GM19397 (cell line): ENCODE measurements around the gene CDC42EP1.
"Not testable (repeated sequence)": the region's sequence is repeated elsewhere in the genome, so short reads cannot be mapped to it uniquely, and the experiment has no call there.

Experiments
- ATAC-seq: cut with Tn5 transposase; IDR thresholded peaks from one replicate; pipeline ENCODE4 v1.9.1; 2021; ENCODE audit warnings: mild to moderate bottlenecking, moderate library complexity; ENCODE audit not compliant: unreplicated experiment

Gene CDC42EP1

DNA sequence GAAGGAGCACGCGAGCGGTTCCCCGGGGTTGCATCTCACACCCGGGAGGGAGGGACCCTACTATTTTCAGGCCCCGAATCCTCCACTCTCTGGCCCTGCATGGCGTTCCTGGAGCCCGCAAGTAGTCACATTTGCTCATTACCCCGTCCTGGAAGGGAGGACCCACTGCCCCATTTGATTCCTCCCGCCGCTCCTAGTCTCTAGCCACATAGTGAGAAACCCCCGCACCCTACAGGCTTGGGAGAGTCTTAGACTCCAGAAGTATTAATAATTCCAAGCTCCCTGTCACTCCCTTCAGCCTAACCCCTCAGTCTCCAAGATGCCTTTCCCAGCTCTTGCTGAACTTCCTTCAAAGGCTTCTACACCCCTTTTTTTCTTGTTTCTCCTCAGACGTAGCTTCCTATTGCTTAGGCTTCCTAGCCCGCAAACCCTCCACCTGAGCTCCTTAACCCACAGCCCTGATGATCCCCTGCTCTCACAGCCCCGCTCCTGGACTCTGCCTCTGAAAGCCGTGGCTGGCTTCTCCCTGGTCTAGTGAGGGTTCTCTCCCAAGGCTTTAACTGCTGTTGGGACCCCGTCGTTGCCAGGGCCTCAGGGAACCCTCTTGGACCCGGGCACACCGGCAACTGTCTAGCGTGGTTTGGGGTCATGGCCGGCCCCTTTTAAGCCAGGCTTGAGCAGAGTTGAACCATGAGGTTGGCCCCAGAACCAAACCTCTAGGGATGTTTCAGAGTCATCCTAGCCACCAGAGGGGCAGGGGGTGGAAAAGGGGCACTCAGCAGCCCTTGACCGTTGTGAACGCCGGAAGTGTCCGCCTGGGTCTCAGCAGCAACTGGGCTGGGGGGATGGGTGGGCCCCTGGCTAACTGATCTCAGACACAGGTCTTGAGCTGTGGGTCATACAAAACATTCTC, 49.2 kb downstream of the CDC42EP1 start:
- ATAC-seq, result peak; percentile 1

- not testable (repeated sequence) for ATAC-seq
These were observed 49.8 kb downstream of the CDC42EP1 start for GRCh38 chr22:37610153-37610475.

GRCh38 chr22:37610480-37611129, 50.3 kb downstream of the CDC42EP1 start:
- no peak for ATAC-seq

DNA sequence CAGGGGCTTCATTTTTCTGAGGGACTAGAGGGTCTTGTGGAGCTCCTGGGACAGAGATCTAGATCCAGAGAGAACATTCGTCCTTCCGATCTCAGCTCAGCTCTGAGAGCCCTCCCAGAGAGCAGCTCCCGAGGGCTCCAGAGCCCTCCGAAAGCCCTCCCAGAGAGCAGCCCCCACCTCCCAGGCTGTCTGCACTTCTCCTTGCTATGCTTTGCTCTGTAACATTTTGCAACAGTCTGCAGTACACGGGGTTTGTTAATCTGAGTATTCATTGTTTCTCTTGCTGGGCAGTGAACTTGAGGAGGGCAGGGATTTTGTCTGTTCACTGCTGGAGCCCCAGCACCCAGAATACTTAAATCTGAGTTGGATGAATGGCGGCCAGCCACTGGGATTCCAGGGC, 50.9 kb downstream of the CDC42EP1 start:
- ATAC-seq, result no peak

GRCh38 chr22:37616201-37617083, 56.2 kb downstream of the CDC42EP1 start:
- no peak for ATAC-seq

DNA sequence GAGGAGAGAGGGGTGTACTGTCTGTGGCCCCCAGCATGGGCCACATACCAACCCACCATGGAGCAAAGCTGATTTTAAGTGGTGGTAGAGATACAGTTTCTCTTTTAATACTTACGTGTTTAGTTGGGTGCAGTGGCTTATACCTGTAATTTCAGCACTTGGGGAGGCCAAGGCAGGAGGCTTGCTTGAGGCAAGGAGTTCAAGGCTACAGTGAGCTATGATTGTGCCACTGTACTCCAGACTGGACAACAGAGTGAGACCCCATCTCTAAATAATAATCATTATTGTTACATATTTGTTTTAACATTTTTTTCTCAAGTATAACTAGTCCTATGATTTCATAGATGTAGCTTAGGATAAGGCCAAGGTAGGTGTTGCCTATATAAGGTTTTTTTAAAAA, 57.2 kb downstream of the CDC42EP1 start:
- ATAC-seq, result no peak

DNA sequence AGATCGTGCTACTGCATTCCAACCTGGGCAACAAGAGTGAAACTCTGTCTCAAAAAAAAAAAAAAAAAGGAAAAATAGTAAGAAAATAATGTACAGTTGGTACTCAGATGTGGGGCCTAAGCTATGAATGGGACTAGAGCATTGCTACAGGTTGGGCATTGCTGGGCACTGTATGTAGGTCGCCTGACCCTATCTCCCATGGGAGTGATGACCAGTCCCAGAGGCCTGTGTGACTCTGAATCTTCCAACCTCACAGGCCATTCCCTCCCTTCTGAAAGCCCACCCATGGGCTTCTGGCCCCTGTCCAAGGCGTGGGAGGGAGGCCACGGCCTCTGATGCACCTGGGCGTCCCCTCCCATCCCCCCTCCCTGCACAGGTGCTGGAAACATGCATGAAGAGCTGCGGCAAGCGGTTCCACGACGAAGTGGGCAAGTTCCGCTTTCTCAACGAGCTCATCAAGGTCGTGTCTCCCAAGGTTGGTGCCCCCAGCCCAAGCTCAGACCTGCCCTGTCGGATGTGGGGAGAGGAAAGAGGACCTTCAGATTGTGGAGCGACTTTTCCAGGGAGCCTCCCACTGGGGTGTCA, 57.9 kb downstream of the CDC42EP1 start:
- ATAC-seq, result no peak

GRCh38 chr22:37618674-37619073, 58.4 kb downstream of the CDC42EP1 start:
- ATAC-seq, result no peak
